GM18526 (cell line): Measurements from ENCODE around the gene NALCN.

Experiments used
- POLR2A ChIP-seq: IDR thresholded peaks from 3 replicates; pipeline ENCODE4 v1.6.1; 2011; ENCODE audit not compliant: insufficient read length; ENCODE audit errors: extremely low read depth

NALCN gene

DNA sequence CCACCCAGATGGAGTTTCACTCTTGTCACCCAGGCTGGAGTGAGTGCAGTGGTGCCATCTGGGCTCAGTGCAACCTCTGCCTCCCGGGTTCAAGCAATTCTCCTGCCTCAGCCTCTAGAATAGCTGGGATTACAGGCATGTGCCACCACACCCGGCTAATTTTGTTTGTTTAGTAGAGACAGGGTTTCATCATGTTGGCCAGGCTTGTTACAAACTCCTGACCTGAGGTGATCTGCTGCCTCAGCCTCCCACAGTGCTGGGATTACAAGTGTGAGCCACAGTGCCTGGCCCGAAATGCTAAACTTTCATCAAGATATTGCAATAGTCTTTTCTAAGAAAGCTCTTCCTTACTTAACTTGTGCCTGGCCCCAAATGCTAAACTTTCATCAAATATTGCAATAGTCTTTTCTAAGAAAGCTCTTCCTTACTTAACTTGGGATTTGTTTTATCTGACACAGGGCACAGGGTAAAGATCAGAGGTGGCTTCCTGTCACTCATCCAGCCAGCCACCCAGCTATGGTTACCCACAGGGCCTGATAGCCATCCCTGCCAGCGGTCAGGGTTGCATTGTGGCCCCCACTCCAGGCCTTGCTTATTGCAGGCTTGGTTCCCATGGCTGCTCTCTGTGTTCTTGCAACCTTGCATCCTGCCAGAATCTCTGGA, 389.4 kb downstream of the NALCN start:
- TF ChIP-seq POLR2A, result no peak

DNA sequence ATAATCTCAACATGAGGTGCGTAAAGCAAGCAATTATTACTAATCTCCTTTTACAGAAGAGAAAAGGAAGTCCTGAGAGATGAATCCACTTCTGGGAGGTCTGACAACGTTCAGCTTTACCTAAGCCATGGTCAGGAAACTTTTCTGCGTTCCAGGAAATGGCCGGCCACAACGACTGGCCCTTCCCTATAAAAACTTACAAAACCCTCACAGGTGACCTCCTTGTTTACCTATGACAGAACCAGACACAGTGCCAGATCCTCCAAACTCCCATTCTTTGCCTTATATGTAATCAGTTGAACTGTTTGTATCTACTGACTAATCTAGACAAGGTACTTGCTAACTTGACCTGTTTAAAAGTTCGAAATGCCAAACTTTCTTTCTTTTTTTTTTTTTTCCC, 390.0 kb downstream of the NALCN start:
- TF ChIP-seq POLR2A, result no peak

DNA sequence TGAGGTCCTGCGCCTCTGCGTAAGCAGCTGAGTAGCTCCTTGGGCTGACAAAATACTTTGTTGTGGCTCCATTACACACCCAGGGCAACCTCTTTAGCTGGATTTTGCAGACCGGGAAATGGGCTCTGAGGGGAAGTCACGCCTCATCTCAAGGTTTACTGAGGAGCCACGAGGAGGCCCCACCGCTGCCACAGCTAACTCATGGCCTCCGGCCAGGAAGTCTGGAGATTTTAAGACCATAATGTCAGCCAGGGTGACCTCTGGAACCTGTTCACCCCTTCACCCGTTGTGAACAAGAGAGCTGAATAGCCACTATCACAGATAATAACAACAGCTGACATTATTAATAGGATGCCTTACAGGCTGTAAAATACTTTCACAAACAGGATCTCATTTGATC, 390.4 kb downstream of the NALCN start:
- no peak for TF ChIP-seq POLR2A

DNA sequence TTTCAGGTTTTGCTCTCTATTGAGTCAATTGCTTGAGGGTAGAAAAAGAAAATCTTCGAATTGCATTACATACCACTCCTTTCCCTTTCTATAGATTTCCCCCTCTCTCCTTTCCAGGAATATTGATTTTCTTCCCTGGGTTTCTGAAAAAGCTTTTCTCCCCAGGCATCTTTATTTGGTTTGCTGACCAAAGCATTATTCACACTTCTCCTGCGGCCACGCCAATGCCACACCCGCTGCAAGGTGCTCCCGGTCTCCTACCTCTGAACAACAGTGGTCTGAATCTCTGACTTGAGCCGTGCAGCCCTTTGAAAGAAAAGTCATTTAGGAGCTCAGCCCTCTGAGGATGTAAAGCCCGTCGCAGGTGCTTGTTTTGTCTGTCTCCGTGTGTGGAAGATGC, 390.8 kb downstream of the NALCN start:
- no peak for TF ChIP-seq POLR2A

DNA sequence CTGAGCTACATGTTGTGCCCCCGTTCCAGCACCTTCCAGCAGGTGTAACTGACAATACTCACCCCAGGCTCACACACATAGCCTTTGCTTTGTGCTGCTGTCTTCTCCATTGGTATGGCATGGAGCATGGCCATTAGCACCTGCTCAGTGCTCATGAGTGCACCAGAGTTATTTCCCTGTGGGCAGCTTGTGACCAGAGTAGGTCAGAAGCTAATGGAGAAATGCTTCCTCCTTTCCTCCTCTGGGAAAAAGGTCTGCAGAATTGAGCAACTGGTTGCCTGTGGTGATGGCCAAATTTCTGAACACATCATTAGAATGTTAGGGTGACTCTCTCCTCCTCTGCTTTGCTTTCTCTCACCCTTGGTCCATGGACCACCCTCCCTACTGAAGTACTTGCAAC, 397.2 kb downstream of the NALCN start:
- no peak for TF ChIP-seq POLR2A

DNA sequence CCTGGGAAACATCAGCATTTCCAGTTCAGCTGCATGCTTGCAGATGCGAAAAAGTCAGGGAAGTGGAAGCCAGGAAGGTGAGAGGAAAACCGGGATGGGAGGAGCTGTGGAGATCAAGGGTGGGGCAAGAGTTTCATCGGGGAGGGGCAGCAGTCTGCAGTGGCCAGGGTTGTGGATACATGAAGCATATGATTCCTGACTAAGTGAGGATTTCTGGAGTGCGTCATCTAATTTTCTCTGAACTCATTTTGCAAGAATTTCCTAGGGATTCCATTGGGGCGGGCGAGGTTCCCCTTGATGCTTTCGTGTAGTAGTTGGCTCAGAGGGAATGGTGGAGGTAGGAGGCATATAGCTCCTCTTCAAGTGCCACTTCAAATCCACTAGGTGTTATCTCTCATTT, 397.6 kb downstream of the NALCN start:
- TF ChIP-seq POLR2A, result no peak

DNA sequence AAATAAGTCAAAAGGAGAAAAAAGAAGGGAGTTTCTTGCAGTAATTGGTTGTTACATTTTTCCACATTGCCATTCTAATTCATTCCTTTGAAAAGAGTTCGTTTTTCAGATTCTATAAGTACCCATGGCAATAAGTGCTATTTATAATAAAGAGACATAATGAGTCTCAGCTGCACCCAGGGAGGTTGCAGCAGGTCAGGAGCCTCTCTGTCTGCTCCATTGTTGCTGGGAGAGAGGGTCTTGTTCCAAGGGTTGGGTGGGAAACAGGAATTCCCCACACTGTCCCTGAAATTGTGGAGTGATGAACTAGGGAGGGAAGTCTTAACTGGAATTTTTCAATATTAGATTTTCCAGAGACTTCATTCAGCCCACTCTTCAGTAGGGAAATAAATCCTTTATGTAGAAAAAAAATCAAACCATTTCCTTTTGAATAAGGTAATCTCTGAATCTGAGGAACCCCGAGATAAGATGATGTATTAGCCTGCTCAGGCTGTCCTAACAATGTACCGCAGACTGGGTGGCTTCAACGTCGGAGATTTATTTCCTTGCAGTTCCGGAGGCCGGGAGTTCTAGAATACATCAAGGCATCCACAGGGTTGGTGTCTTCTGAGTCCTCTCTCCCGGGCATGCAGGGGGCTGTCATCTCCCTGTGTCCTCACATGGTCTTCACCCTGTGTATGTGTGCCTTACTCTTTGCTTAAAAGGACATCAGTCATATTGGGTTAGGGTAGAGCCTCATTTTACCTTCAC, 399.0 kb downstream of the NALCN start:
- TF ChIP-seq POLR2A, result no peak

DNA sequence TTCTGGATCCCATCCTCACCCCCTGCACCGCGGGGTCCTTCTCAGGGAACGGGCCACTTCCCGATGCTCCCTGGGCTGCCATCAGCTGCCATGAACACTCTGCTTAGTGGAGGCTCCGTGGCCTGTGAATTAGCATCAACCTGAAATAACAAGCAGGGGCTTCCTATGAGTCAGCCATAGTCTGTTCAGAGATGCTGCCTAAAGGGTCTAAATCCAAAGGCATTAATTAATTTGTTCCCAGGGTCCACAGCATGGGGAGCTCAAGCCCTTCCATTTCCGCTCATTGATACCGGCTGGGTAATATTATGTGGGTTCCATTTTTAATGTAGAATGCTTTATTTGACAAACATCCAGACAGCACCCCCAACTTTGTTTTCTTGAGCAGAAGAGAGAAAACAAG, 399.8 kb downstream of the NALCN start:
- TF ChIP-seq POLR2A, result no peak

DNA sequence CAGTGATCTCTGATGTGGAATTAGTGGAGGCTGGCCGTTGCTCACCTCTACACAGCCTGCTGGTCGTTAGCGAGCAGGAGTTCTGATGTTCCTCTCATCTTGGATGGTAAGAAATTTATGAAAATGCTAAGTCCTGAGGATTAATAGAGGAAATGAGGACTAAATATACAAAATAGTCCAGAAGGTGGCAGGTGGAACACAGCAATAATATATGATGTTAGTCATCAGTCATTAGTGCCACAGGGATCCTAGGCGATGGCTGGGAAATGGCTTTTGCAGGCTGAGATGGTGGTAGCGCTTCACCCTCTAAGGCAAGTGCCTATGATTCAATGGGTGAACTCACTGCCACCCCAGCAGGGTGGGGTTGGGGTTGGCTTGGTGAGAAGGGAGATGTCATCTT, 403.1 kb downstream of the NALCN start:
- TF ChIP-seq POLR2A, result no peak

DNA sequence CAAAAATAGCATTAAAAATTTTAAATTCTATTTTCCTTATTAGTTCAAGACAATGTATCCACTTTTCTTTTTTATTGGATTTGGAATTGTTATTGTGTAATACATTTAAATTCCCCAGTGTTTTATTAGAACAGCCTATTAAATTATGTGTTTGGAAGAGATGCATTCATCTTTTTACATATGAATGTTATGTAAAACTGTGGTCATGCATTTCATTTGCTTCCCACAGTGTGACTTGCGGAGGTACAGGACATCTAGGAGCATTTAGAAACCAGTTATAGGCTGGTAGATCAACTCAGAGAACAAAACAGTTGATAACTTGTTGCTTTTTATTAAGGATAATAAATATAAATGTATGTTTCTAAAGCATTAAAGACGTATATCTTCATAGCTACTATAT, 406.2 kb downstream of the NALCN start:
- no peak for TF ChIP-seq POLR2A

DNA sequence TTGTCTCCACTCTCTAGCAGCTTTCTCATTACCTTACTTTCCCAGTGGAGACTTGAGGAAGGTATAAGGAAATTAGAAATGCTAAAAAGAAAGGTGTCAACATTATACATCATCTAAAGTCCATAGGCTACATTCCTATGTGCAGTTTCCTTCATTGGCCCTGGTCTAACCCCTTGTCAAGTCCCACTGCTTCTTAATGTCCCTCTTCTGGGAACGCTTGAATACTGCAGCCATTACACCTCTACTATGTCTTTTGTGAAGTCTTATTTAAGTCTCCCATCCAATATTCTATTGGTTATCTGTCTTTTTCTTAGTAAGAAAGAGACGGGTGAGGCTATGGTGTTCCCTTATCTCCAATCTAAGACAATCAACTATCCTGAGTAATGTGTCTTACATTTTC, 409.1 kb downstream of the NALCN start:
- TF ChIP-seq POLR2A, result no peak
